Stomach (tissue), 9 donors: ENCODE results near the gene NLGN1. TPM values are rescaled to one million over a fixed set of nuclear protein-coding genes. Genes with fewer than 3 reads are reported as not detected.

Experiments
- DNase-seq, 2 donors: peaks; one replicate each; pipeline versions ENCODE4 v3.0.0 to v3.0.0-alpha.2; 2013 to 2019
- H3K27ac ChIP-seq, 5 donors: fragments of 200-600 bp in 4 of 5; sonication (generic) in 4 of 5; one replicate each; pipeline ENCODE4 v1.5.1; 2013 to 2019; ENCODE audit warnings: mild to moderate bottlenecking in 1 of 5, moderate library complexity in 1 of 5
- H3K27me3 ChIP-seq, 3 donors: fragments of 200-600 bp; sonication (generic); one replicate each; pipeline ENCODE4 v1.5.1; 2017 to 2019; ENCODE audit warnings: mixed run types in 1 of 3
- H3K36me3 ChIP-seq, 4 donors: fragments of 200-600 bp; sonication (generic); 1 replicate in 3 of 4; 2 replicates in 1 of 4; pipeline ENCODE4 v1.5.1; 2016 to 2019
- H3K4me1 ChIP-seq, 4 donors: fragments of 200-600 bp; sonication (generic); one replicate each; pipeline ENCODE4 v1.5.1; 2016 to 2019
- H3K4me3 ChIP-seq, 4 donors: fragments of 200-600 bp; sonication (generic) in 3 of 4; one replicate each; pipeline ENCODE4 v1.5.1; 2016 to 2019; ENCODE audit warnings: mild to moderate bottlenecking in 1 of 4
- H3K9me3 ChIP-seq, 4 donors: fragments of 200-600 bp; sonication (generic); one replicate each; pipeline ENCODE4 v1.5.1; 2016 to 2019
- CTCF ChIP-seq, 7 experiments: fragments of 450-650 bp in 4 of 7; fragments of 200-600 bp in 3 of 7; sonication (generic) in 3 of 7; IDR thresholded peaks; one replicate each; pipeline ENCODE4 v1.5.1; 2016 to 2019; ENCODE audit warnings: antibody characterized with exemption in 7 of 7, control low read depth in 2 of 7, mild to moderate bottlenecking in 1 of 7
- EP300 ChIP-seq: sonication (generic); formaldehyde crosslinking; IDR thresholded peaks from one replicate; pipeline ENCODE4 v1.6.1; 2017; ENCODE audit warnings: antibody characterized with exemption
- POLR2A ChIP-seq, 4 donors: fragments of 450-650 bp; IDR thresholded peaks; one replicate each; pipeline ENCODE4 v1.6.1; 2016; ENCODE audit warnings: antibody characterized with exemption in 4 of 4, control low read depth in 2 of 4, mild to moderate bottlenecking in 1 of 4, moderate library complexity in 1 of 4
- POLR2AphosphoS5 ChIP-seq, 3 donors: sonication (generic); formaldehyde crosslinking; IDR thresholded peaks; one replicate each; pipeline ENCODE4 v1.6.1; 2016; ENCODE audit warnings: antibody characterized with exemption in 3 of 3
- WGBS, 5 donors: extraction: QIAGEN DNeasy Blood & Tissue Kit in 3 of 5; methylation state at CpG; one replicate each; pipeline versions ENCODE4 v1.1.5 to v1.1.7; 2013 to 2018; 5-methylcytosine and 5-hydroxymethylcytosine counted together
- intact Hi-C: fragments of 100-400 bp; cut with DNase I; formaldehyde crosslinking; loops from one replicate; pipeline ENCODE4 v1.15.1; 2023; ENCODE audit warnings: low total_unique reads
- polyA plus RNA-seq, 3 donors: library from polyadenylated mRNA; stranded (reverse); fragments of 200-250 nt; gene quantifications; one replicate each; pipeline ENCODE4 v1.2.3, GENCODE V29; 2013
- total RNA-seq, 5 donors: library from RNA; depleted of rRNA; stranded (reverse); fragments of >200 nt; gene quantifications; one replicate each; pipeline versions ENCODE4 v1.1.0 to v1.2.3, GENCODE V29; 2014 to 2016
- donor health status: healthy with polysubstance abuse.
- donor health status: Bipolar disorder and iron deficiency.
- donor health status: healthy.

The NLGN1 gene
- total and polyA plus RNA-seq, 8 donors, result 0.15 to 45.2 (median 4.8) TPM; not detected in 1

- intact Hi-C loops, result no loop called here
- Histone ChIP-seq H3K27ac (no peak overlapping the region), H3K4me1 (no peaks in the 10 kb centered on the region), H3K9me3 (no peaks in the 10 kb centered on the region), H3K27me3 (no peaks in the 10 kb centered on the region), H3K36me3 (no peaks in the 10 kb centered on the region), H3K4me3 (no peak overlapping the region)
- no peak for DNase-seq
- TF ChIP-seq CTCF (IDR thresholded peaks at IDR 0.05) (no peak), POLR2A (IDR thresholded peaks at IDR 0.05) (no peak)
- 78 to 94% (median 83%) methylated on average over 2 of the region's 2 CpGs for WGBS, 5 donors
Observed at GRCh38 chr3:173800154-173800553, 402.6 kb downstream of the NLGN1 start.

- intact Hi-C loops, result no loop called here
- H3K27me3 ChIP-seq, result no peaks in the 10 kb centered on the region
- no peaks in the 10 kb centered on the region for H3K36me3 ChIP-seq
- DNase-seq, result no peak
- 77 to 89% (median 81%) methylated on average over 3 of the region's 3 CpGs for WGBS, 5 donors
- no peaks in the 10 kb centered on the region for H3K4me1 ChIP-seq
- no peak overlapping the region for H3K27ac ChIP-seq
- TF ChIP-seq POLR2A (IDR thresholded peaks at IDR 0.05), result no peak
- TF ChIP-seq EP300, result no peak
- no peak for TF ChIP-seq POLR2AphosphoS5 (IDR thresholded peaks at IDR 0.05)
- TF ChIP-seq CTCF (IDR thresholded peaks at IDR 0.05), result no peak
- no peaks in the 10 kb centered on the region for H3K9me3 ChIP-seq
- H3K4me3 ChIP-seq, result no peak overlapping the region
Observed at GRCh38 chr3:173814809-173815208, 417.3 kb downstream of the NLGN1 start.

- no peak overlapping the region for H3K27ac ChIP-seq
- H3K4me3 ChIP-seq, result no peak overlapping the region
- H3K36me3 ChIP-seq, result no peaks in the 10 kb centered on the region
- WGBS, 5 donors, result 80 to 85% (median 82%) methylated on average over 5 of the region's 5 CpGs
- no peaks in the 10 kb centered on the region for H3K9me3 ChIP-seq
- H3K4me1 ChIP-seq, result no peaks in the 10 kb centered on the region
- intact Hi-C loops, result no loop called here
- TF ChIP-seq POLR2AphosphoS5 (IDR thresholded peaks at IDR 0.05) (no peak), CTCF (IDR thresholded peaks at IDR 0.05) (no peak), EP300 (no peak), POLR2A (IDR thresholded peaks at IDR 0.05) (no peak)
- DNase-seq, result no peak
- H3K27me3 ChIP-seq, result no peaks in the 10 kb centered on the region
Observed at GRCh38 chr3:173819368-173819767, 421.8 kb downstream of the NLGN1 start.

GRCh38 chr3:173823911-173824460, 426.4 kb downstream of the NLGN1 start:
- H3K27me3 ChIP-seq, result no peaks in the 10 kb centered on the region
- intact Hi-C loops, result no loop called here
- WGBS, 5 donors, result 66 to 80% (median 76%) methylated on average over 1 of the region's 1 CpG

More at GRCh38 chr3:173823911-173824460, 426.4 kb downstream of the NLGN1 start:
- Histone ChIP-seq H3K4me1 (no peaks in the 10 kb centered on the region), H3K9me3 (no peaks in the 10 kb centered on the region), H3K27ac (no peak overlapping the region), H3K36me3 (no peaks in the 10 kb centered on the region), H3K4me3 (no peak overlapping the region)
- TF ChIP-seq CTCF (IDR thresholded peaks at IDR 0.05) (no peak), EP300 (no peak), POLR2AphosphoS5 (IDR thresholded peaks at IDR 0.05) (no peak), POLR2A (IDR thresholded peaks at IDR 0.05) (no peak)
- DNase-seq, result no peak
